Liver (tissue), 9 donors: ENCODE measurements around the gene DRGX. TPM values are rescaled to one million over a fixed set of nuclear protein-coding genes. Genes with fewer than 3 reads are reported as not detected.

Experiments used
- DNase-seq: peaks from one replicate; pipeline ENCODE4 v3.0.0-alpha.2; 2017; ENCODE audit warnings: low spot score
- H3K27ac ChIP-seq, 2 donors: one replicate each; pipeline ENCODE4 v1.7.0; 2013; ENCODE audit warnings: inconsistent platforms in 2 of 2, low read length in 2 of 2, control low read depth in 1 of 2, low read depth in 1 of 2, mild to moderate bottlenecking in 1 of 2
- H3K27me3 ChIP-seq, 4 donors: one replicate each; pipeline versions ENCODE4 v1.6.1 to v1.7.0; 2013; ENCODE audit warnings: low read length in 3 of 4, inconsistent platforms in 1 of 4, mild to moderate bottlenecking in 1 of 4, moderate library complexity in 1 of 4; ENCODE audit not compliant: control insufficient read depth in 4 of 4, insufficient read depth in 4 of 4
- H3K36me3 ChIP-seq, 4 donors: one replicate each; pipeline versions ENCODE4 v1.6.1 to v1.7.0; 2013; ENCODE audit warnings: low read length in 3 of 4, mild to moderate bottlenecking in 3 of 4, low read depth in 1 of 4, moderate library complexity in 1 of 4; ENCODE audit not compliant: control insufficient read depth in 4 of 4, insufficient read depth in 3 of 4
- H3K4me1 ChIP-seq, 4 donors: one replicate each; pipeline versions ENCODE4 v1.6.1 to v1.7.0; 2013; ENCODE audit warnings: low read length in 3 of 4, mild to moderate bottlenecking in 3 of 4, moderate library complexity in 1 of 4; ENCODE audit not compliant: control insufficient read depth in 4 of 4, insufficient read depth in 4 of 4
- H3K4me3 ChIP-seq, 3 donors: one replicate each; pipeline versions ENCODE4 v1.6.1 to v1.7.0; 2013; ENCODE audit warnings: low read length in 3 of 3, control low read depth in 1 of 3, low read depth in 1 of 3, mild to moderate bottlenecking in 1 of 3
- H3K9ac ChIP-seq, 2 donors: one replicate each; pipeline ENCODE4 v1.7.0; 2013; ENCODE audit warnings: low read length in 2 of 2, mild to moderate bottlenecking in 2 of 2, moderate library complexity in 2 of 2, control low read depth in 1 of 2, low read depth in 1 of 2
- H3K9me3 ChIP-seq, 4 donors: one replicate each; pipeline versions ENCODE4 v1.6.1 to v1.7.0; 2013; ENCODE audit warnings: low read length in 3 of 4; ENCODE audit not compliant: control insufficient read depth in 4 of 4
- ATF3 ChIP-seq: IDR thresholded peaks from 2 replicates; pipeline ENCODE4 v1.6.1; 2016; ENCODE audit warnings: antibody characterized with exemption
- CTCF ChIP-seq: fragments of 150-350 bp; IDR thresholded peaks from 2 replicates; pipeline ENCODE4 v1.5.1; 2017; ENCODE audit warnings: improper control_type of control experiment, low read depth, low read length; ENCODE audit not compliant: missing input control
- EGR1 ChIP-seq, 2 donors: IDR thresholded peaks; 2 replicates each; pipeline ENCODE4 v1.6.1; 2016 to 2018; ENCODE audit warnings: antibody characterized with exemption in 2 of 2, low read depth in 2 of 2
- FOXA1 ChIP-seq: IDR thresholded peaks from 2 replicates; pipeline ENCODE4 v1.6.1; 2016; ENCODE audit warnings: antibody characterized with exemption
- FOXA2 ChIP-seq: IDR thresholded peaks from 2 replicates; pipeline ENCODE4 v1.6.1; 2016; ENCODE audit warnings: antibody characterized with exemption
- GABPA ChIP-seq, 2 donors: IDR thresholded peaks in 1 of 2; conservative IDR thresholded peaks in 1 of 2; 2 replicates each; pipeline ENCODE4 v1.6.1; 2016; ENCODE audit warnings: antibody characterized with exemption in 2 of 2, mild to moderate bottlenecking in 1 of 2, moderate library complexity in 1 of 2
- JUND ChIP-seq, 2 donors: IDR thresholded peaks; 2 replicates each; pipeline ENCODE4 v1.6.1; 2016; ENCODE audit warnings: antibody characterized with exemption in 2 of 2
- MAX ChIP-seq: IDR thresholded peaks from 2 replicates; pipeline ENCODE4 v1.6.1; 2016; ENCODE audit warnings: antibody characterized with exemption
- NR2F2 ChIP-seq: IDR thresholded peaks from 2 replicates; pipeline ENCODE4 v1.6.1; 2016; ENCODE audit warnings: antibody characterized with exemption
- RAD21 ChIP-seq, 2 donors: IDR thresholded peaks; 2 replicates each; pipeline ENCODE4 v1.6.1; 2016; ENCODE audit warnings: antibody characterized with exemption in 2 of 2, mild to moderate bottlenecking in 2 of 2
- RXRA ChIP-seq, 2 donors: IDR thresholded peaks; 2 replicates each; pipeline ENCODE4 v1.6.1; 2017 to 2018; ENCODE audit warnings: antibody characterized with exemption in 2 of 2, mild to moderate bottlenecking in 1 of 2
- SP1 ChIP-seq: IDR thresholded peaks from 2 replicates; pipeline ENCODE4 v1.6.1; 2018; ENCODE audit warnings: antibody characterized with exemption, mild to moderate bottlenecking
- TAF1 ChIP-seq: conservative IDR thresholded peaks from 2 replicates; pipeline ENCODE4 v1.6.1; 2016; ENCODE audit warnings: antibody characterized with exemption, mild to moderate bottlenecking
- YY1 ChIP-seq: IDR thresholded peaks from 2 replicates; pipeline ENCODE4 v1.6.1; 2016; ENCODE audit warnings: antibody characterized with exemption, mild to moderate bottlenecking
- polyA plus RNA-seq, 2 donors: library from polyadenylated mRNA; stranded (reverse) in 1 of 2; unstranded in 1 of 2; fragments of 200-250 nt in 1 of 2; fragments of >200 nt in 1 of 2; fragmentation: Nextera tagmentation in 1 of 2; extraction: Ambion mirVana in 1 of 2; gene quantifications; one replicate each; pipeline versions ENCODE4 v1.2.1 to v1.2.3, GENCODE V29; 2013 to 2015
- total RNA-seq, 2 donors: library from RNA; depleted of rRNA; stranded (reverse); fragments of >200 nt; gene quantifications; one replicate each; pipeline ENCODE4 v1.2.3, GENCODE V29; 2014
- TF ChIP-seq, protein P1 (sequence below): IDR thresholded peaks from 2 replicates; pipeline ENCODE4 v1.6.1; 2016; ENCODE audit warnings: antibody characterized with exemption, mild to moderate bottlenecking
- TF ChIP-seq, protein P2 (sequence below): IDR thresholded peaks from 2 replicates; pipeline ENCODE4 v1.6.1; 2016; ENCODE audit warnings: antibody characterized with exemption
- donor health status: healthy.
- donor health status: healthy.
- donor health status: healthy.
- donor health status: healthy.
- donor health status: healthy.

Gene DRGX
- total and polyA plus RNA-seq, 4 donors, result not detected

- TF ChIP-seq, protein P1, sequence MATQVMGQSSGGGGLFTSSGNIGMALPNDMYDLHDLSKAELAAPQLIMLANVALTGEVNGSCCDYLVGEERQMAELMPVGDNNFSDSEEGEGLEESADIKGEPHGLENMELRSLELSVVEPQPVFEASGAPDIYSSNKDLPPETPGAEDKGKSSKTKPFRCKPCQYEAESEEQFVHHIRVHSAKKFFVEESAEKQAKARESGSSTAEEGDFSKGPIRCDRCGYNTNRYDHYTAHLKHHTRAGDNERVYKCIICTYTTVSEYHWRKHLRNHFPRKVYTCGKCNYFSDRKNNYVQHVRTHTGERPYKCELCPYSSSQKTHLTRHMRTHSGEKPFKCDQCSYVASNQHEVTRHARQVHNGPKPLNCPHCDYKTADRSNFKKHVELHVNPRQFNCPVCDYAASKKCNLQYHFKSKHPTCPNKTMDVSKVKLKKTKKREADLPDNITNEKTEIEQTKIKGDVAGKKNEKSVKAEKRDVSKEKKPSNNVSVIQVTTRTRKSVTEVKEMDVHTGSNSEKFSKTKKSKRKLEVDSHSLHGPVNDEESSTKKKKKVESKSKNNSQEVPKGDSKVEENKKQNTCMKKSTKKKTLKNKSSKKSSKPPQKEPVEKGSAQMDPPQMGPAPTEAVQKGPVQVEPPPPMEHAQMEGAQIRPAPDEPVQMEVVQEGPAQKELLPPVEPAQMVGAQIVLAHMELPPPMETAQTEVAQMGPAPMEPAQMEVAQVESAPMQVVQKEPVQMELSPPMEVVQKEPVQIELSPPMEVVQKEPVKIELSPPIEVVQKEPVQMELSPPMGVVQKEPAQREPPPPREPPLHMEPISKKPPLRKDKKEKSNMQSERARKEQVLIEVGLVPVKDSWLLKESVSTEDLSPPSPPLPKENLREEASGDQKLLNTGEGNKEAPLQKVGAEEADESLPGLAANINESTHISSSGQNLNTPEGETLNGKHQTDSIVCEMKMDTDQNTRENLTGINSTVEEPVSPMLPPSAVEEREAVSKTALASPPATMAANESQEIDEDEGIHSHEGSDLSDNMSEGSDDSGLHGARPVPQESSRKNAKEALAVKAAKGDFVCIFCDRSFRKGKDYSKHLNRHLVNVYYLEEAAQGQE, result no peak
- TF ChIP-seq EGR1 (IDR thresholded peaks at IDR 0.05; ENCODE audit: low read depth in 2 of 2), result no peak
These were observed 6.4 kb downstream of the DRGX start (continued) for GRCh38 chr10:49389361-49389933.

- Histone ChIP-seq H3K9me3 (peaks cover 0 to 3% (median 0%) of the 10 kb centered on the region in 4 donors), H3K27ac (no peak overlapping the region), H3K9ac (no peak overlapping the region), H3K27me3 (peaks cover 0 to 5% (median 1%) of the 10 kb centered on the region in 4 donors), H3K4me1 (no peaks in the 10 kb centered on the region), H3K36me3 (no peaks in the 10 kb centered on the region), H3K4me3 (no peak overlapping the region)
- TF ChIP-seq YY1, result no peak
- no peak for TF ChIP-seq SP1
- TF ChIP-seq EGR1 (IDR thresholded peaks at IDR 0.05; ENCODE audit: low read depth in 2 of 2), result no peak
- no peak for TF ChIP-seq MAX
- TF ChIP-seq RAD21 (IDR thresholded peaks at IDR 0.05), result no peak
- TF ChIP-seq GABPA (IDR thresholded peaks at IDR 0.05 in 1 of 2, conservative IDR thresholded peaks at IDR 0.05 in 1 of 2), result no peak
- no peak for TF ChIP-seq RXRA (IDR thresholded peaks at IDR 0.05)
- TF ChIP-seq FOXA2, result no peak
- TF ChIP-seq, protein P2, sequence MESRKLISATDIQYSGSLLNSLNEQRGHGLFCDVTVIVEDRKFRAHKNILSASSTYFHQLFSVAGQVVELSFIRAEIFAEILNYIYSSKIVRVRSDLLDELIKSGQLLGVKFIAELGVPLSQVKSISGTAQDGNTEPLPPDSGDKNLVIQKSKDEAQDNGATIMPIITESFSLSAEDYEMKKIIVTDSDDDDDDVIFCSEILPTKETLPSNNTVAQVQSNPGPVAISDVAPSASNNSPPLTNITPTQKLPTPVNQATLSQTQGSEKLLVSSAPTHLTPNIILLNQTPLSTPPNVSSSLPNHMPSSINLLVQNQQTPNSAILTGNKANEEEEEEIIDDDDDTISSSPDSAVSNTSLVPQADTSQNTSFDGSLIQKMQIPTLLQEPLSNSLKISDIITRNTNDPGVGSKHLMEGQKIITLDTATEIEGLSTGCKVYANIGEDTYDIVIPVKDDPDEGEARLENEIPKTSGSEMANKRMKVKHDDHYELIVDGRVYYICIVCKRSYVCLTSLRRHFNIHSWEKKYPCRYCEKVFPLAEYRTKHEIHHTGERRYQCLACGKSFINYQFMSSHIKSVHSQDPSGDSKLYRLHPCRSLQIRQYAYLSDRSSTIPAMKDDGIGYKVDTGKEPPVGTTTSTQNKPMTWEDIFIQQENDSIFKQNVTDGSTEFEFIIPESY, result no peak
- TF ChIP-seq CTCF, result no peak
- no peak for TF ChIP-seq FOXA1
- no peak for TF ChIP-seq TAF1
- TF ChIP-seq, protein P1, result no peak
- no peak for TF ChIP-seq JUND (IDR thresholded peaks at IDR 0.05)
- no peak for TF ChIP-seq ATF3
- no peak for TF ChIP-seq NR2F2
- no peak for DNase-seq
These were observed 7.7 kb downstream of the DRGX start for GRCh38 chr10:49388161-49388560.
